ENCODE results near the gene ZMYND10.

- TF ChIP-seq CTCF (IDR thresholded peaks at IDR 0.05) (no peak), EP300 (IDR thresholded peaks at IDR 0.05; ENCODE audit: low read depth) (no peak), POLR2A (IDR thresholded peaks at IDR 0.05) (peak; percentile 85), POLR2AphosphoS5 (IDR thresholded peaks at IDR 0.05) (peak; percentile 65 to 87 (median 83))
These were observed 28.8 kb downstream of the ZMYND10 start for GRCh38 chr3:50316657-50317242.
